ENCODE data around the gene PRKCA. TPM values are rescaled to one million over a fixed set of nuclear protein-coding genes. Genes with fewer than 3 reads are reported as not detected.

Gene PRKCA
- total and polyA plus RNA-seq, 2 of the 13 experiments (the other 11 are each of a cell fraction or from before 2014, with no cell fraction given) = 18.5 to 21.5 TPM

DNA sequence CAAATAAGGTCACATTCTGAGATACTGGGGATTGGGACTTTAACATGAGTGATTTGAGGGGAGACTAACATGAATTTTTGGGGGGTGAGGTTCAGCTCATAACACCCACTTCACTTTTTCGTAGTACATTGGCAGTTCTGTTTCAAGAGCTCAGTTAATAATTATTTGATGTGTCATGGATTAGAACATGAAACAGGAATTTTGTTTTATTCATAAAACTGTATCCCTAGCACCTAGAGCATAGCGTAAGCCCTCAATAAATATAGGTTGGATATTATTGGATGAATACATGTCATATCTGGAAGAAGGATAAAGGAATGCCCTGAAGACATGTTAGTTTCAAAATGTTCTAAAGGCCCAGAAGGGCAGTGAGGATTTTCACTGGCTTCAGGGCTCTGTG, 119.8 kb downstream of the PRKCA start:
- FAIRE-seq = no peak
- Histone ChIP-seq H3K36me3 (replicated peaks in 1 of 2; ENCODE audit: control insufficient read depth in 1 of 2, insufficient read depth in 2 of 2, low read length in 2 of 2) (no peaks in the 10 kb centered on the region), H3K4me3 (replicated peaks in 1 of 3; ENCODE audit: insufficient read depth in 1 of 3, low read depth in 2 of 3, low read length in 3 of 3) (no peak overlapping the region), H3K79me2 (ENCODE audit: insufficient read depth, low read length) (peaks cover 48% of the 10 kb centered on the region), H3K27me3 (ENCODE audit: control insufficient read depth in 1 of 2, insufficient read depth in 2 of 2, low read length in 2 of 2) (no peaks in the 10 kb centered on the region), H3K4me2 (ENCODE audit: low read depth, low read length) (no peak overlapping the region), H3K27ac (ENCODE audit: extremely low read length, insufficient read depth, low read length) (no peak overlapping the region), H3K4me1 (ENCODE audit: insufficient read depth, low read length) (peaks cover 55% of the 10 kb centered on the region), H3K9ac (ENCODE audit: insufficient read depth, low read depth, low read length) (no peak overlapping the region), H3K9me3 (ENCODE audit: low read length) (no peaks in the 10 kb centered on the region), H2AFZ (ENCODE audit: low read length) (no peak overlapping the region), H4K20me1 (ENCODE audit: insufficient read depth, low read length) (no peaks in the 10 kb centered on the region)
- TF ChIP-seq KLF13 (CRISPR knock-in tag; IDR thresholded peaks at IDR 0.05) (no peak), MED8 (CRISPR knock-in tag; IDR thresholded peaks at IDR 0.05; ENCODE audit: insufficient replicate concordance) (no peak), ZNF530 (CRISPR knock-in tag; IDR thresholded peaks at IDR 0.05; ENCODE audit: low read depth) (no peak), SPEN (CRISPR knock-in tag; IDR thresholded peaks at IDR 0.05; ENCODE audit: low read depth) (no peak), SCMH1 (CRISPR knock-in tag; IDR thresholded peaks at IDR 0.05; ENCODE audit: borderline replicate concordance) (no peak), ZNF597 (CRISPR knock-in tag; IDR thresholded peaks at IDR 0.05) (no peak), U2AF2 (IDR thresholded peaks at IDR 0.05; ENCODE audit: low read depth, low read length) (no peak)
- in situ Hi-C loops (cut with HindIII; ENCODE audit: extremely low pct_ligation_motif_present, low pct_unique_long_range_greater_than_20kb) = no loop called here
- ATAC-seq = no peak
- CTCF ChIA-PET (ENCODE audit: low intra/inter-chr PET ratio, low total read pairs) = no interaction called here
- intact Hi-C loops (cut with micrococcal nuclease; ENCODE audit: unreplicated experiment) = no loop called here
- DNase-seq (ENCODE audit: low spot score) = no peak
- POLR2A ChIA-PET = interaction anchor here (1.2 kb wide), 1 partner anchor 118 kb away, joined by 5 read pairs; no protein-coding TSS in a partner anchor
- no TSS peak for BruUV-seq (replicated peaks)
- 100% methylated on average over 2 of the region's 2 CpGs for WGBS (ENCODE audit: low lambda C conversion rate)

Measured in HepG2 (cell line).